WTC11 (cell line): ENCODE data around the gene TBCCD1. TPM values are rescaled to one million over a fixed set of nuclear protein-coding genes. Genes with fewer than 3 reads are reported as not detected.
A peak's percentile ranks its signal among the peaks of the same experiment; 100 is the strongest.
"Not testable (repeated sequence)": the region's sequence is repeated elsewhere in the genome, so short reads cannot be mapped to it uniquely, and the experiment has no call there.

ENCODE experiments used
- ATAC-seq: fragments of 200-7000 bp; cut with Tn5 transposase; 2 replicates; pipeline ENCODE4 v1.10.0; 2021; ENCODE audit warnings: mild to moderate bottlenecking, moderate library complexity
- CTCF ChIA-PET: fragments of 300-600 bp; sonication (Branson Sonifier 250); formaldehyde crosslinking; loops from one replicate; lab custom pipeline; 2021; ENCODE audit warnings: antibody characterized with exemption; lab: Charles Lee
- POLR2A ChIA-PET: fragments of 350-600 bp; sonication (Branson Sonifier 250); formaldehyde crosslinking; loops from one replicate; lab custom pipeline; 2021; ENCODE audit warnings: antibody characterized with exemption; lab: Charles Lee
- DNase-seq: peaks from one replicate; pipeline ENCODE4 v3.0.0; 2021; ENCODE audit warnings: low spot score
- H3K27ac Mint-ChIP-seq: 2 replicates; pipeline ENCODE4 v1.8.0; 2021; ENCODE audit warnings: mixed read lengths
- H3K27me3 Mint-ChIP-seq: 2 replicates; pipeline ENCODE4 v1.8.0; 2021; ENCODE audit warnings: low read depth, mild to moderate bottlenecking, moderate library complexity, mixed read lengths
- H3K36me3 Mint-ChIP-seq: 2 replicates; pipeline ENCODE4 v1.8.0; 2021; ENCODE audit warnings: mixed read lengths
- H3K4me1 Mint-ChIP-seq: 2 replicates; pipeline ENCODE4 v1.8.0; 2022; ENCODE audit warnings: mixed read lengths
- H3K4me3 Mint-ChIP-seq: 2 replicates; pipeline ENCODE4 v1.8.0; 2021; ENCODE audit warnings: mild to moderate bottlenecking, moderate library complexity, mixed read lengths
- H3K9me3 Mint-ChIP-seq: 2 replicates; pipeline ENCODE4 v1.8.0; 2021; ENCODE audit warnings: mixed read lengths
- ARID4B ChIP-seq: sonication (generic); formaldehyde crosslinking; IDR thresholded peaks from 2 replicates; pipeline ENCODE4 v1.8.0; 2023; ENCODE audit warnings: missing genetic modification reagents, mild to moderate bottlenecking, borderline replicate concordance
- ATF1 ChIP-seq: sonication (generic); formaldehyde crosslinking; IDR thresholded peaks from 2 replicates; pipeline ENCODE4 v1.8.1; 2023; ENCODE audit warnings: mild to moderate bottlenecking, moderate library complexity, missing genetic modification reagents
- ATF2 ChIP-seq: sonication (generic); formaldehyde crosslinking; IDR thresholded peaks from 2 replicates; pipeline ENCODE4 v1.8.1; 2022; ENCODE audit warnings: low read depth, missing genetic modification reagents, borderline replicate concordance
- ATF3 ChIP-seq: sonication (generic); formaldehyde crosslinking; conservative IDR thresholded peaks from 2 replicates; pipeline ENCODE4 v1.8.1; 2022; ENCODE audit warnings: mild to moderate bottlenecking, missing genetic modification reagents
- CDX4 ChIP-seq: fragments of 250-450 bp; sonication (Bioruptor Pico); IDR thresholded peaks from 2 replicates; pipeline ENCODE4 v1.9.0; 2021; ENCODE audit warnings: moderate library complexity, mild to moderate bottlenecking, inconsistent platforms, borderline replicate concordance
- GABPB1 ChIP-seq: sonication (generic); formaldehyde crosslinking; IDR thresholded peaks from 2 replicates; pipeline ENCODE4 v1.8.1; 2023; ENCODE audit warnings: mild to moderate bottlenecking, missing genetic modification reagents
- GTF2I ChIP-seq: fragments of 250-450 bp; sonication (Bioruptor Pico); conservative IDR thresholded peaks from 2 replicates; pipeline ENCODE4 v1.4.0; 2021; ENCODE audit warnings: mild to moderate bottlenecking
- MAX ChIP-seq: sonication (generic); formaldehyde crosslinking; IDR thresholded peaks from 2 replicates; pipeline ENCODE4 v1.8.0; 2022; ENCODE audit warnings: mild to moderate bottlenecking, missing genetic modification reagents
- MXD4 ChIP-seq: fragments of 250-450 bp; sonication (Bioruptor Pico); IDR thresholded peaks from 2 replicates; pipeline ENCODE4 v1.8.0; 2021; ENCODE audit warnings: mild to moderate bottlenecking, moderate library complexity, borderline replicate concordance
- NR1H2 ChIP-seq: sonication (generic); formaldehyde crosslinking; IDR thresholded peaks from 2 replicates; pipeline ENCODE4 v1.9.0; 2021; ENCODE audit warnings: mild to moderate bottlenecking, moderate library complexity, missing genetic modification reagents
- RELA ChIP-seq: sonication (generic); formaldehyde crosslinking; IDR thresholded peaks from 2 replicates; pipeline ENCODE4 v1.8.1; 2022; ENCODE audit warnings: missing genetic modification reagents, mild to moderate bottlenecking, borderline replicate concordance
- USF1 ChIP-seq: sonication (generic); formaldehyde crosslinking; IDR thresholded peaks from 2 replicates; pipeline ENCODE4 v1.8.0; 2022; ENCODE audit warnings: mild to moderate bottlenecking, missing genetic modification reagents
- ZBTB43 ChIP-seq: sonication (generic); formaldehyde crosslinking; IDR thresholded peaks from 2 replicates; pipeline ENCODE4 v1.8.1; 2023; ENCODE audit warnings: mild to moderate bottlenecking, missing genetic modification reagents
- ZNF121 ChIP-seq: sonication (generic); formaldehyde crosslinking; IDR thresholded peaks from 2 replicates; pipeline ENCODE4 v1.8.0; 2023; ENCODE audit warnings: missing genetic modification reagents
- ZNF671 ChIP-seq: fragments of 250-450 bp; sonication (Bioruptor Pico); IDR thresholded peaks from 2 replicates; pipeline ENCODE4 v1.8.0; 2021; ENCODE audit warnings: mild to moderate bottlenecking
- total RNA-seq: library from RNA; stranded (reverse); gene quantifications from 3 replicates; pipeline ENCODE4 v1.2.3, GENCODE V29; 2021

Gene TBCCD1
- total RNA-seq, 1 experiment from 2014 or later = 10.6 TPM

- no peak for TF ChIP-seq ATF2
- TF ChIP-seq NR1H2 (CRISPR knock-in tag) = no peak
Observed at GRCh38 chr3:186502966-186503712, 64.0 kb downstream of the TBCCD1 start (continued).

GRCh38 chr3:186502138-186502948, 64.8 kb downstream of the TBCCD1 start:
- peaks cover 15% of the 10 kb centered on the region for H3K9me3 Mint-ChIP-seq
- ChIA-PET POLR2A (no interaction called here), CTCF (interaction anchor here (1.0 to 1.3 kb wide), 3 partner anchors 38 to 241 kb away, joined by 3 to 4 read pairs (median 4); no protein-coding TSS in a partner anchor)
- no peak for TF ChIP-seq ZNF121 (CRISPR knock-in tag)
- no peak for TF ChIP-seq GABPB1
- no peak for TF ChIP-seq ZNF671 (CRISPR knock-in tag)
- no peak for TF ChIP-seq CDX4
- no peak for TF ChIP-seq ATF1 (CRISPR knock-in tag)
- TF ChIP-seq MXD4 = no peak
- no peak for TF ChIP-seq ATF3 (CRISPR knock-in tag)
- no peak for TF ChIP-seq ATF2
- no peak for TF ChIP-seq ARID4B
- no peak for TF ChIP-seq GTF2I (CRISPR knock-in tag)
- TF ChIP-seq RELA = no peak
- no peak for TF ChIP-seq MAX (CRISPR knock-in tag)
- no peak for TF ChIP-seq ZBTB43 (CRISPR knock-in tag)
- TF ChIP-seq USF1 (CRISPR knock-in tag) = no peak
- no peak overlapping the region for H3K4me3 Mint-ChIP-seq
- H3K27me3 Mint-ChIP-seq = no peaks in the 10 kb centered on the region
- ATAC-seq = peak; percentile 69
- peaks cover 13% of the 10 kb centered on the region for H3K4me1 Mint-ChIP-seq
- no peak overlapping the region for H3K27ac Mint-ChIP-seq
- H3K36me3 Mint-ChIP-seq = no peaks in the 10 kb centered on the region
- DNase-seq = no peak

- H3K4me3 Mint-ChIP-seq, H3K27me3 Mint-ChIP-seq, H3K27ac Mint-ChIP-seq, CTCF ChIA-PET, H3K36me3 Mint-ChIP-seq, POLR2A ChIA-PET, ATAC-seq, DNase-seq: not testable (repeated sequence)
- peaks cover 13% of the 10 kb centered on the region for H3K4me1 Mint-ChIP-seq
- peaks cover 15% of the 10 kb centered on the region for H3K9me3 Mint-ChIP-seq
Observed at GRCh38 chr3:186499949-186500348, 67.2 kb downstream of the TBCCD1 start.

- not testable (repeated sequence) for H3K27ac Mint-ChIP-seq
Observed at GRCh38 chr3:186498022-186498421, 69.1 kb downstream of the TBCCD1 start.

More at GRCh38 chr3:186498022-186498421, 69.1 kb downstream of the TBCCD1 start:
- H3K9me3 Mint-ChIP-seq = peaks cover 15% of the 10 kb centered on the region
- ATAC-seq, POLR2A ChIA-PET, H3K27me3 Mint-ChIP-seq, H3K36me3 Mint-ChIP-seq, DNase-seq, H3K4me3 Mint-ChIP-seq, CTCF ChIA-PET: not testable (repeated sequence)
- H3K4me1 Mint-ChIP-seq = peaks cover 11% of the 10 kb centered on the region
